Kidney (tissue), 14 donors: Measurements from ENCODE around the gene ROBO3. TPM values are rescaled to one million over a fixed set of nuclear protein-coding genes. Genes with fewer than 3 reads are reported as not detected.

Source experiments
- DNase-seq, 5 donors: peaks; one replicate each; pipeline ENCODE4 v3.0.0-alpha.2; 2013 to 2020
- FAIRE-seq: peaks from 2 replicates; lab custom pipeline; 2012; peaks lifted over from hg19 to GRCh38; lab: Jason Lieb, UNC
- H3K27ac ChIP-seq, 2 donors: one replicate each; pipeline ENCODE4 v1.7.0; 2013; ENCODE audit warnings: low read depth in 2 of 2, low read length in 2 of 2, inconsistent platforms in 1 of 2
- H3K27me3 ChIP-seq: one replicate; pipeline ENCODE4 v1.7.1; 2013; ENCODE audit warnings: low read length, inconsistent platforms; ENCODE audit not compliant: control insufficient read depth, insufficient read depth
- H3K36me3 ChIP-seq, 3 donors: one replicate each; pipeline versions ENCODE4 v1.7.0 to v1.7.1; 2013; ENCODE audit warnings: low read length in 3 of 3, control low read depth in 1 of 3, inconsistent platforms in 1 of 3; ENCODE audit not compliant: insufficient read depth in 3 of 3, control insufficient read depth in 2 of 3
- H3K4me1 ChIP-seq, 3 donors: one replicate each; pipeline versions ENCODE4 v1.7.0 to v1.7.1; 2013; ENCODE audit warnings: low read length in 3 of 3, inconsistent platforms in 1 of 3, low read depth in 1 of 3; ENCODE audit not compliant: control insufficient read depth in 2 of 3, insufficient read depth in 2 of 3
- H3K4me3 ChIP-seq, 3 donors: one replicate each; pipeline versions ENCODE4 v1.7.0 to v1.8.1; 2013; ENCODE audit warnings: low read length in 3 of 3, control low read depth in 1 of 3, inconsistent platforms in 1 of 3
- H3K9ac ChIP-seq, 3 donors: one replicate each; pipeline versions ENCODE4 v1.7.0 to v1.7.1; 2013; ENCODE audit warnings: low read length in 3 of 3, control low read depth in 1 of 3, inconsistent platforms in 1 of 3
- H3K9me3 ChIP-seq, 3 donors: one replicate each; pipeline versions ENCODE4 v1.7.0 to v1.7.1; 2013; ENCODE audit warnings: low read length in 3 of 3, control low read depth in 1 of 3, inconsistent platforms in 1 of 3; ENCODE audit not compliant: control insufficient read depth in 2 of 3, insufficient read depth in 1 of 3
- CTCF ChIP-seq: IDR thresholded peaks from 3 replicates; pipeline ENCODE4 v1.5.1; 2012; ENCODE audit warnings: mild to moderate bottlenecking, moderate library complexity, borderline replicate concordance; ENCODE audit not compliant: insufficient read depth; ENCODE audit errors: extremely low read depth
- intact Hi-C: fragments of 100-400 bp; cut with DNase I; formaldehyde crosslinking; loops from one replicate; pipeline ENCODE4 v1.11.1; 2022
- polyA plus RNA-seq: library from polyadenylated mRNA; stranded (reverse); fragments of 350-450 nt; fragmentation: Illumina TruSeq; extraction: RNeasy Lipid Tissue Mini Kit (QIAGEN cat#74804); gene quantifications from one replicate; pipeline ENCODE4 v1.2.3, GENCODE V29; 2014; ENCODE audit warnings: low read depth, low replicate concordance; ENCODE audit not compliant: insufficient read depth
- total RNA-seq: library from RNA; stranded (reverse); fragmentation: NEBNext Ultra II Directional; extraction: Animal tissue kit (Norgen Biotek cat#: 25700); gene quantifications from one replicate; pipeline ENCODE4 v1.2.1, GENCODE V29; 2021
- donor health status: control.
- donor health status: control.
- donor health status: control.
- donor health status: control.
- donor health status: control.
- donor health status: DM: yes; HTN: yes; CAD: no.
- donor health status: Normal renal cell carcinoma (clear cell type).

Gene ROBO3
- total and polyA plus RNA-seq, 2 donors from 2014 or later: 8.7 to 12.3 TPM

GRCh38 chr11:124877910-124878758, 12.9 kb downstream of the ROBO3 start:
- no peak for FAIRE-seq
- Histone ChIP-seq H3K27ac (no peak overlapping the region), H3K9ac (peak overlapping the region in 1 of 3 donors; percentile 7), H3K27me3 (no peaks in the 10 kb centered on the region), H3K36me3 (no peaks in the 10 kb centered on the region), H3K4me3 (no peak overlapping the region), H3K4me1 (peaks cover 0 to 11% (median 4%) of the 10 kb centered on the region in 3 donors), H3K9me3 (no peaks in the 10 kb centered on the region)
- no peak for TF ChIP-seq CTCF
- DNase-seq: no peak
- intact Hi-C loops: no loop called here

GRCh38 chr11:124878759-124879492, 13.7 kb downstream of the ROBO3 start:
- H3K27ac ChIP-seq: no peak overlapping the region
- TF ChIP-seq CTCF: no peak

GRCh38 chr11:124879493-124880289, 14.5 kb downstream of the ROBO3 start:
- H3K27me3 ChIP-seq: no peaks in the 10 kb centered on the region
- H3K9me3 ChIP-seq: no peaks in the 10 kb centered on the region
- intact Hi-C loops: no loop called here
- TF ChIP-seq CTCF: no peak
- FAIRE-seq (no peak), DNase-seq (no peak)
- H3K4me3 ChIP-seq: no peak overlapping the region
- no peak overlapping the region for H3K9ac ChIP-seq
- no peak overlapping the region for H3K27ac ChIP-seq
- peaks cover 0 to 11% (median 4%) of the 10 kb centered on the region in 3 donors for H3K4me1 ChIP-seq
- H3K36me3 ChIP-seq: no peaks in the 10 kb centered on the region

More at GRCh38 chr11:124878759-124879492, 13.7 kb downstream of the ROBO3 start:
- no peaks in the 10 kb centered on the region for H3K27me3 ChIP-seq
- H3K4me1 ChIP-seq: peaks cover 0 to 11% (median 4%) of the 10 kb centered on the region in 3 donors
- no peak overlapping the region for H3K9ac ChIP-seq
- no peak overlapping the region for H3K4me3 ChIP-seq
- H3K9me3 ChIP-seq: no peaks in the 10 kb centered on the region
- no peaks in the 10 kb centered on the region for H3K36me3 ChIP-seq
- intact Hi-C loops: no loop called here
- DNase-seq (no peak), FAIRE-seq (no peak)
